Esophagus squamous epithelium (tissue), 4 donors: ENCODE results near the gene ASAP2.

Experiments used
- POLR2A ChIP-seq, 4 donors: fragments of 450-650 bp; IDR thresholded peaks; one replicate each; pipeline ENCODE4 v1.6.1; 2017; ENCODE audit warnings: antibody characterized with exemption in 4 of 4, mild to moderate bottlenecking in 4 of 4, moderate library complexity in 3 of 4
- TF ChIP-seq, protein P1 (sequence below), 6 experiments: fragments of 450-650 bp in 4 of 6; fragments of 200-600 bp in 2 of 6; sonication (generic) in 2 of 6; IDR thresholded peaks; one replicate each; pipeline ENCODE4 v1.5.1; 2016 to 2019; ENCODE audit warnings: antibody characterized with exemption in 6 of 6, mild to moderate bottlenecking in 4 of 6, moderate library complexity in 4 of 6

DNA sequence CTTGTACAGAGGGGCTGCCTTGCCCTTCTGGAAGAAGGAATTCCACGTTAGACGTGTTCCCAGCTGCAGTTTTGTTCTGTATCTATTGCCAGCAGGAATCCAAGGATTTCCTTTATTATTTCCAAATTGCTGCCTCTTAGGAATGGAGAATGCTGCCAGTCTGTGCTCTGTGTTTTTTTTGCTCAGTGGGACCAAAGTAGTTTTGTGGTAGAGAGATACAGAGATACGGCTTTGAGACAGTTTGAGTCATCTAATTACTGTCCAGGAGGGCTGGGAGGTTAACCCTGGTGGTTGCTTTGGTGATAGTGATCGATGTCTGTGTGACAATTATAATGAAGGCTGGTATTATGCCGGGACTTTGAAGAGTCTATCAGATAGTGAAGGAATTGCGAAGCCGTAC lies 26.3 kb downstream of the ASAP2 start:
- TF ChIP-seq, protein P1, sequence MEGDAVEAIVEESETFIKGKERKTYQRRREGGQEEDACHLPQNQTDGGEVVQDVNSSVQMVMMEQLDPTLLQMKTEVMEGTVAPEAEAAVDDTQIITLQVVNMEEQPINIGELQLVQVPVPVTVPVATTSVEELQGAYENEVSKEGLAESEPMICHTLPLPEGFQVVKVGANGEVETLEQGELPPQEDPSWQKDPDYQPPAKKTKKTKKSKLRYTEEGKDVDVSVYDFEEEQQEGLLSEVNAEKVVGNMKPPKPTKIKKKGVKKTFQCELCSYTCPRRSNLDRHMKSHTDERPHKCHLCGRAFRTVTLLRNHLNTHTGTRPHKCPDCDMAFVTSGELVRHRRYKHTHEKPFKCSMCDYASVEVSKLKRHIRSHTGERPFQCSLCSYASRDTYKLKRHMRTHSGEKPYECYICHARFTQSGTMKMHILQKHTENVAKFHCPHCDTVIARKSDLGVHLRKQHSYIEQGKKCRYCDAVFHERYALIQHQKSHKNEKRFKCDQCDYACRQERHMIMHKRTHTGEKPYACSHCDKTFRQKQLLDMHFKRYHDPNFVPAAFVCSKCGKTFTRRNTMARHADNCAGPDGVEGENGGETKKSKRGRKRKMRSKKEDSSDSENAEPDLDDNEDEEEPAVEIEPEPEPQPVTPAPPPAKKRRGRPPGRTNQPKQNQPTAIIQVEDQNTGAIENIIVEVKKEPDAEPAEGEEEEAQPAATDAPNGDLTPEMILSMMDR (IDR thresholded peaks at IDR 0.05) = no peak
- no peak for TF ChIP-seq POLR2A (IDR thresholded peaks at IDR 0.05)
